Hematopoietic multipotent progenitor cell treated with erythropoietin and hydrocortisone succinate and interleukin-3 and kit ligand, for 8 days (in vitro differentiated cells): ENCODE results near the gene SMIM1.

ENCODE experiments used
- DNase-seq: peaks from one replicate; pipeline ENCODE4 v3.0.0-alpha.2; 2015

The SMIM1 gene

DNA sequence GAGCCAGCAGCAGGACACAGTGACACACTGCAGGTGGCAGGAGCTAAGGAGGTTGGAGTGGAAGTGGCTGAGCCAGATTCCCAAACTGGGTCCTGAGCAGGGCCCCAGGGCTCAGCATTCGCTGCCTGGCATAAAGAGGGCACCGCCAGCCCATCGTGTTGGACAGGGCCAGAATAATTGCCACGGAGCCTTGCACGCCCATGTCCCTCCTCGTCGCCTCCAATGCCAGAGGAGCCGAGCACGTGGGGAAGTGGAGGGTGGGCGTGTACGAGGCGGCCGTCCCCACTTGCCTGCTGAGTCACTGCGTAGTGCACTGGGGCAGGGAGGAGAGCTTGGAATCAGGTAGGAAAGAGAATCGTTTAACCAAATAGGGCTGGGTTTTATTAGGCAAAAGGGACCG lies 49.9 kb downstream of the SMIM1 start:
- no peak for DNase-seq

DNA sequence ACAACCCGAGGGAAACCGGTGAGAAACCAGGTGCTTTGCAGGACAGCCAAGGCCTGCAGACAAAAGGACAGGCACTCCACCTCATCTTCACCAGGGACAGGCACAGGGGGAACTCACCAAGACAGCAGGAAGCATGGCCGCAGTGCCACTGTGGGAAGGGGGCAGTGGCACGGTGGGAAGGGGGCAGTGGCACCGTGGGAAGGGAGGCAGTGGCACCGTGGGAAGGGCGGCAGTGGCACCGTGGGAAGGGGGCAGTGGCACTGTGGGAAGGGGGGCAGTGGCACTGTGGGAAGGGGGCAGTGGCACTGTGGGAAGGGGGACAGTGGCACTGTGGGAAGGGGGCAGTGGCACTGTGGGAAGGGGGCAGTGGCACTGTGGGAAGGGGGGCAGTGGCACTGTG lies 52.1 kb downstream of the SMIM1 start:
- no peak for DNase-seq

DNA sequence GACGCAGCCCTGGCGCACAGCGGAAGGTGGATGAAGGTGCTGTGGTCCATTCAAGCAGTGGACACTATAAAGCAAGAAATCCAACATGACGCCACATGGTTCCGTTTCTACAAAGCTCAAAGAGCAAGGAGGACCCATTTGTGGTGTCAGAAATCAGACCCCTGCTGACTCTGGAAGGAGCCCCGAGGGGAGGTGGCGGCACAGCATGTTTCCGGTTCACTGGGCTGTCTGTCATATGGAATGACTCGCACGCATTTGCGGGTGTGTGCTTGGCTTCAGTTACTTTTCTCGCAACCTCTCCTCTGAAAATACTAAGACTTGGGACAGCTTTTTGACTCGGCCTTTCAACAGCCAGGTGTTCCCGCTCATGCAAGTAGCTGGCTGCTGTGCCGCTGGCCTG lies 52.8 kb downstream of the SMIM1 start:
- DNase-seq, result no peak
